ENCODE data around the gene ZDHHC22. TPM values are rescaled to one million over a fixed set of nuclear protein-coding genes. Genes with fewer than 3 reads are reported as not detected.

The ZDHHC22 gene
- total RNA-seq, 1 experiment from 2014 or later, result 0.46 TPM

DNA sequence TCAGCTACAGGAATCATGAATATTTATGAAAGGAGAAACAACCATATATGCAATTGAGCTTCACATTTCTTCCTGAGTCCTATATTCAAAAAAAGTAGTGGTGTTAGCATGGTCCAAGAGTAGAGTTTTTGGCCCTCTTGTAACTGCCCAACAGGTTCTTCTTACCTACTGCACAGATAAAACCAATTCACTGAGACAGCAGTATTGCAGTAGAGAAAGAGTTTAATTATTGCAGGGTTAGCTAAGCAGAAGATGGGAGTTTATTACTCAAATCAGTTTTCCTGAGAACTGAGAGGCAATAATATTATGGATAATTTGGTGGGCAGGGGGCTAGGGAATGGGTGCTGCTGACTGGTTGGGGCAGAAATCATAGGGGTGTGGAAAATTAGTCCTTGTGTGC, 50.1 kb downstream of the ZDHHC22 start:
- peaks cover 5% of the 10 kb centered on the region; the same call in 1 of the 2 replicates for H3K9me3 ChIP-seq (ENCODE audit: control insufficient read depth, insufficient read depth, low read depth, low read length)
- no peak for ATAC-seq
- H3K4me3 ChIP-seq (ENCODE audit: low read depth in 2 of 2, low read length in 2 of 2), result no peak overlapping the region
- peaks cover 3% of the 10 kb centered on the region; the same call in 1 of the 2 replicates for H3K4me1 ChIP-seq (ENCODE audit: control insufficient read depth, insufficient read depth, low read length)
- BruUV-seq (replicated peaks), result no TSS peak
- no peaks in the 10 kb centered on the region for H3K27me3 ChIP-seq (ENCODE audit: control insufficient read depth, insufficient read depth, low read length)
- no peak overlapping the region for H3K27ac ChIP-seq (ENCODE audit: low read length)
- CTCF ChIA-PET, result interaction anchor here (0.6 to 1.1 kb wide), 4 partner anchors 26 to 226 kb away, joined by 3 read pairs; no protein-coding TSS in a partner anchor
- TF ChIP-seq TCF7L2 (IDR thresholded peaks at IDR 0.05; ENCODE audit: low read depth, low read length) (no peak), POLR2AphosphoS5 (IDR thresholded peaks at IDR 0.05; ENCODE audit: low read depth, low read length) (no peak), SIN3A (IDR thresholded peaks at IDR 0.05; ENCODE audit: borderline replicate concordance, insufficient read depth, low read depth, low read length) (no peak), CTCF (IDR thresholded peaks at IDR 0.05) (no peak)
- TF ChIP-seq, protein P1, sequence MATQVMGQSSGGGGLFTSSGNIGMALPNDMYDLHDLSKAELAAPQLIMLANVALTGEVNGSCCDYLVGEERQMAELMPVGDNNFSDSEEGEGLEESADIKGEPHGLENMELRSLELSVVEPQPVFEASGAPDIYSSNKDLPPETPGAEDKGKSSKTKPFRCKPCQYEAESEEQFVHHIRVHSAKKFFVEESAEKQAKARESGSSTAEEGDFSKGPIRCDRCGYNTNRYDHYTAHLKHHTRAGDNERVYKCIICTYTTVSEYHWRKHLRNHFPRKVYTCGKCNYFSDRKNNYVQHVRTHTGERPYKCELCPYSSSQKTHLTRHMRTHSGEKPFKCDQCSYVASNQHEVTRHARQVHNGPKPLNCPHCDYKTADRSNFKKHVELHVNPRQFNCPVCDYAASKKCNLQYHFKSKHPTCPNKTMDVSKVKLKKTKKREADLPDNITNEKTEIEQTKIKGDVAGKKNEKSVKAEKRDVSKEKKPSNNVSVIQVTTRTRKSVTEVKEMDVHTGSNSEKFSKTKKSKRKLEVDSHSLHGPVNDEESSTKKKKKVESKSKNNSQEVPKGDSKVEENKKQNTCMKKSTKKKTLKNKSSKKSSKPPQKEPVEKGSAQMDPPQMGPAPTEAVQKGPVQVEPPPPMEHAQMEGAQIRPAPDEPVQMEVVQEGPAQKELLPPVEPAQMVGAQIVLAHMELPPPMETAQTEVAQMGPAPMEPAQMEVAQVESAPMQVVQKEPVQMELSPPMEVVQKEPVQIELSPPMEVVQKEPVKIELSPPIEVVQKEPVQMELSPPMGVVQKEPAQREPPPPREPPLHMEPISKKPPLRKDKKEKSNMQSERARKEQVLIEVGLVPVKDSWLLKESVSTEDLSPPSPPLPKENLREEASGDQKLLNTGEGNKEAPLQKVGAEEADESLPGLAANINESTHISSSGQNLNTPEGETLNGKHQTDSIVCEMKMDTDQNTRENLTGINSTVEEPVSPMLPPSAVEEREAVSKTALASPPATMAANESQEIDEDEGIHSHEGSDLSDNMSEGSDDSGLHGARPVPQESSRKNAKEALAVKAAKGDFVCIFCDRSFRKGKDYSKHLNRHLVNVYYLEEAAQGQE (IDR thresholded peaks at IDR 0.05; ENCODE audit: insufficient read depth in 1 of 2, low read depth in 2 of 2, low read length in 1 of 2), result no peak
- in situ Hi-C loops (cut with HindIII; ENCODE audit: low pct_unique_long_range_greater_than_20kb, low sequenced_read_pairs), result no loop called here
- intact Hi-C loops (cut with micrococcal nuclease; ENCODE audit: unreplicated experiment), result no loop called here
- H3K36me3 ChIP-seq (ENCODE audit: control insufficient read depth, insufficient read depth, low read length), result no peaks in the 10 kb centered on the region
- POLR2A ChIA-PET, result interaction anchor here (1.0 kb wide), 1 partner anchor 67 kb away, joined by 15 read pairs; no protein-coding TSS in a partner anchor
- DNase-seq (ENCODE audit: low read depth, low spot score), result no peak

- Histone ChIP-seq H3K27me3 (ENCODE audit: control insufficient read depth, insufficient read depth, low read length) (no peaks in the 10 kb centered on the region), H3K36me3 (ENCODE audit: control insufficient read depth, insufficient read depth, low read length) (no peaks in the 10 kb centered on the region), H3K27ac (ENCODE audit: low read length) (no peak overlapping the region), H3K4me1 (ENCODE audit: control insufficient read depth, insufficient read depth, low read length) (no peaks in the 10 kb centered on the region), H3K4me3 (ENCODE audit: low read depth in 2 of 2, low read length in 2 of 2) (no peak overlapping the region), H3K9me3 (ENCODE audit: control insufficient read depth, insufficient read depth, low read depth, low read length) (peaks cover 5% of the 10 kb centered on the region; the same call in 1 of the 2 replicates)
- ChIA-PET POLR2A (interaction anchor here (0.6 kb wide), 1 partner anchor 152 kb away, joined by 5 read pairs; no protein-coding TSS in a partner anchor), CTCF (no interaction called here)
- intact Hi-C loops (cut with micrococcal nuclease; ENCODE audit: unreplicated experiment) (no loop called here), in situ Hi-C loops (cut with HindIII; ENCODE audit: low pct_unique_long_range_greater_than_20kb, low sequenced_read_pairs) (no loop called here)
- TF ChIP-seq POLR2AphosphoS5 (IDR thresholded peaks at IDR 0.05; ENCODE audit: low read depth, low read length) (no peak), SIN3A (IDR thresholded peaks at IDR 0.05; ENCODE audit: borderline replicate concordance, insufficient read depth, low read depth, low read length) (no peak), TCF7L2 (IDR thresholded peaks at IDR 0.05; ENCODE audit: low read depth, low read length) (no peak), CTCF (IDR thresholded peaks at IDR 0.05) (no peak)
- TF ChIP-seq, protein P1 (IDR thresholded peaks at IDR 0.05; ENCODE audit: insufficient read depth in 1 of 2, low read depth in 2 of 2, low read length in 1 of 2), result no peak
- DNase-seq (ENCODE audit: low read depth, low spot score), result no peak
- ATAC-seq, result no peak
- no TSS peak for BruUV-seq (replicated peaks)
Measured at GRCh38 chr14:77088645-77089044, 52.9 kb downstream of the ZDHHC22 start.
